ENCODE results near the gene MYBPH.

The MYBPH gene

DNA sequence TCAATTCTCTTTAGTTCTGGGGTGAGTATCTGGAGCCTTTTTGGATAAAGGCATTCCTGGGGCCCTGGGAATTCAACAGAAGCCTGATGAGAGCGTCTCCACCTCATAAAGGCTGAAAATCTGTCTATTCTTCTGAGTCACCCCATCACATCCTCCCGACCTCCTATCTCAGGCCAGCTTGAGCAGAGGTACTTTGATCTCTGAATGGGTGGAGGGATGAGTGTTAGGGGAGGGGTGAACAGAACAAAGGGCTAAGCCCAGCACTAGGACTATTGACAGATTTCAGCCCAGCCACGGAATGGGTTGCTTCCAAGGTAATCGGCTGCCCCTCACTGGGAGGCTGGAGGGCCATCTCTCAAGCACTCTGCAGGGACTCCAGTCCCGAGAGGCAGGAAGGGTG is 2.5 kb upstream of the MYBPH start:
- no peaks in the 10 kb centered on the region for H3K9me3 ChIP-seq (ENCODE audit: low read length)
- H3K9ac ChIP-seq (ENCODE audit: low read length): no peak overlapping the region
- H3K4me3 ChIP-seq (ENCODE audit: low read depth, low read length, poor library complexity, severe bottlenecking): no peak overlapping the region
- TF ChIP-seq, protein P1, sequence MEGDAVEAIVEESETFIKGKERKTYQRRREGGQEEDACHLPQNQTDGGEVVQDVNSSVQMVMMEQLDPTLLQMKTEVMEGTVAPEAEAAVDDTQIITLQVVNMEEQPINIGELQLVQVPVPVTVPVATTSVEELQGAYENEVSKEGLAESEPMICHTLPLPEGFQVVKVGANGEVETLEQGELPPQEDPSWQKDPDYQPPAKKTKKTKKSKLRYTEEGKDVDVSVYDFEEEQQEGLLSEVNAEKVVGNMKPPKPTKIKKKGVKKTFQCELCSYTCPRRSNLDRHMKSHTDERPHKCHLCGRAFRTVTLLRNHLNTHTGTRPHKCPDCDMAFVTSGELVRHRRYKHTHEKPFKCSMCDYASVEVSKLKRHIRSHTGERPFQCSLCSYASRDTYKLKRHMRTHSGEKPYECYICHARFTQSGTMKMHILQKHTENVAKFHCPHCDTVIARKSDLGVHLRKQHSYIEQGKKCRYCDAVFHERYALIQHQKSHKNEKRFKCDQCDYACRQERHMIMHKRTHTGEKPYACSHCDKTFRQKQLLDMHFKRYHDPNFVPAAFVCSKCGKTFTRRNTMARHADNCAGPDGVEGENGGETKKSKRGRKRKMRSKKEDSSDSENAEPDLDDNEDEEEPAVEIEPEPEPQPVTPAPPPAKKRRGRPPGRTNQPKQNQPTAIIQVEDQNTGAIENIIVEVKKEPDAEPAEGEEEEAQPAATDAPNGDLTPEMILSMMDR (IDR thresholded peaks at IDR 0.05; ENCODE audit: low read length): no peak
- no peak for TF ChIP-seq EZH2 (IDR thresholded peaks at IDR 0.05; ENCODE audit: borderline replicate concordance, low read length)
- H4K20me1 ChIP-seq (ENCODE audit: insufficient read depth, low read length): no peaks in the 10 kb centered on the region
- no peaks in the 10 kb centered on the region for H3K27me3 ChIP-seq (ENCODE audit: insufficient read depth, low read length)
- no peak overlapping the region for H3K27ac ChIP-seq (ENCODE audit: low read depth, low read length, poor library complexity, severe bottlenecking)
- no peaks in the 10 kb centered on the region for H3F3A ChIP-seq (ENCODE audit: insufficient read depth, low read length)
- H3K9me2 ChIP-seq (ENCODE audit: low read depth, low read length): no peaks in the 10 kb centered on the region
- H3K4me1 ChIP-seq (ENCODE audit: insufficient read depth, low read length, severe bottlenecking): no peaks in the 10 kb centered on the region
- no peak overlapping the region for H2AFZ ChIP-seq (ENCODE audit: low read length)
- H3K36me3 ChIP-seq (ENCODE audit: insufficient read depth, low read length): no peaks in the 10 kb centered on the region
- H3K79me2 ChIP-seq (ENCODE audit: insufficient read depth, low read length): no peaks in the 10 kb centered on the region
- no peak overlapping the region for H3K4me2 ChIP-seq (ENCODE audit: low read length)

DNA sequence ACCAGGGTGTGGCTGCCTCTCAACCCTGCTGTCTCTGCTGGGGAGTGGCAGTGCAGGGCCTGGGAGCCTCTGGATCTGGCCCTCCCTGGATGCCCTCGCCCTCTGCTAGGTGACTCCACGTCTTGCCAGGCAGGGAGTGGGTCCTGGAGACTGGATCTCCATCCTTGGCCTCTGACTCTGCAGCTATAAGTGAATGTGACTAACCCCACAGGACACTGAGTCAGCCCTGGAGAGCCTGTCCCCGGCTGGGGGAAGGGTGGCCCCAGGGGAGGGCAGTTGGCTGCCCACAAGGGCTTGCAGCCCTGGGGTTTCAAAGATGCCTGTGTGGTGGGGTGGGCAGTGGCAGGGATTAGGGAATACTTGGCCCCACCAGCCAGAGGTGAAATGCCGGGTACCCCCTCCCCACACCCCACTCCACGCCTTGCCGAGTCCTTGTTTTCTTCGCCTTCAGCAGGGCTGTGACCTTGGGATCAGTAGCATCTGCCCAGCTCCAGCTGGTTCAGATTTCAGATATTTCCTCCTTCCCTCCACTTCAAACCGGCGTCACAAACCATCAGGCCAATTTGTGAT is 1.9 kb upstream of the MYBPH start:
- no peaks in the 10 kb centered on the region for H3K79me2 ChIP-seq (ENCODE audit: insufficient read depth, low read length)
- no peaks in the 10 kb centered on the region for H3K4me1 ChIP-seq (ENCODE audit: insufficient read depth, low read length, severe bottlenecking)
- no peaks in the 10 kb centered on the region for H3K9me3 ChIP-seq (ENCODE audit: low read length)
- no peak overlapping the region for H3K4me3 ChIP-seq (ENCODE audit: low read depth, low read length, poor library complexity, severe bottlenecking)
- TF ChIP-seq EZH2 (IDR thresholded peaks at IDR 0.05; ENCODE audit: borderline replicate concordance, low read length): no peak
- TF ChIP-seq, protein P1 (IDR thresholded peaks at IDR 0.05; ENCODE audit: low read length): no peak
- no peak overlapping the region for H3K9ac ChIP-seq (ENCODE audit: low read length)
- H3K9me2 ChIP-seq (ENCODE audit: low read depth, low read length): no peaks in the 10 kb centered on the region
- H3F3A ChIP-seq (ENCODE audit: insufficient read depth, low read length): no peaks in the 10 kb centered on the region
- H3K27me3 ChIP-seq (ENCODE audit: insufficient read depth, low read length): no peaks in the 10 kb centered on the region
- no peak overlapping the region for H3K27ac ChIP-seq (ENCODE audit: low read depth, low read length, poor library complexity, severe bottlenecking)
- H3K4me2 ChIP-seq (ENCODE audit: low read length): no peak overlapping the region
- no peaks in the 10 kb centered on the region for H3K36me3 ChIP-seq (ENCODE audit: insufficient read depth, low read length)
- no peak overlapping the region for H2AFZ ChIP-seq (ENCODE audit: low read length)
- no peaks in the 10 kb centered on the region for H4K20me1 ChIP-seq (ENCODE audit: insufficient read depth, low read length)

DNA sequence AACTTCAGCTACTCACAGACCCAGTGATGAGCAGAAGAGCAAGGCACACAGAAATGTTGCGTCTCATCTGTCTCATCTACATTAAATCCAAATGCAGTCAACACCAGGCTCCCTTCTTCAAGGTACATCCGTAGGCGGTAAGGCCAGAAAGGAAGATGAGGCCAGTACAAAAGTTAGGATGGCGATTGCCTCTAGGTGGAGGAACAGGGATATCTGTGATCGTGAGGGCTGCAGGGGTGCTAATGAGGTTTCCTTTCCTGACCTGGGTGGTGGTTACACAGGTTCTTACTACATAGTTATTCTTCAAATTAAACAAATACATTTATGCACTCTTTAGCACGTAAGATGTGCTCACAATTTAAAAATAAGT is 1.4 kb upstream of the MYBPH start:
- H3K9ac ChIP-seq (ENCODE audit: low read length): no peak overlapping the region
- H3K9me2 ChIP-seq (ENCODE audit: low read depth, low read length): no peaks in the 10 kb centered on the region
- H3K4me1 ChIP-seq (ENCODE audit: insufficient read depth, low read length, severe bottlenecking): no peaks in the 10 kb centered on the region
- no peaks in the 10 kb centered on the region for H3K36me3 ChIP-seq (ENCODE audit: insufficient read depth, low read length)
- TF ChIP-seq EZH2 (IDR thresholded peaks at IDR 0.05; ENCODE audit: borderline replicate concordance, low read length): no peak
- TF ChIP-seq, protein P1 (IDR thresholded peaks at IDR 0.05; ENCODE audit: low read length): no peak
- H3F3A ChIP-seq (ENCODE audit: insufficient read depth, low read length): no peaks in the 10 kb centered on the region
- no peak overlapping the region for H2AFZ ChIP-seq (ENCODE audit: low read length)
- no peak overlapping the region for H3K4me3 ChIP-seq (ENCODE audit: low read depth, low read length, poor library complexity, severe bottlenecking)
- no peaks in the 10 kb centered on the region for H4K20me1 ChIP-seq (ENCODE audit: insufficient read depth, low read length)
- no peak overlapping the region for H3K4me2 ChIP-seq (ENCODE audit: low read length)
- H3K27me3 ChIP-seq (ENCODE audit: insufficient read depth, low read length): no peaks in the 10 kb centered on the region
- no peak overlapping the region for H3K27ac ChIP-seq (ENCODE audit: low read depth, low read length, poor library complexity, severe bottlenecking)
- H3K9me3 ChIP-seq (ENCODE audit: low read length): no peaks in the 10 kb centered on the region
- no peaks in the 10 kb centered on the region for H3K79me2 ChIP-seq (ENCODE audit: insufficient read depth, low read length)

Measured in OCI-LY1 (cell line).